ENCODE data around the gene TBC1D1.
"Not testable (repeated sequence)": the region's sequence is repeated elsewhere in the genome, so short reads cannot be mapped to it uniquely, and the experiment has no call there.

Gene TBC1D1

DNA sequence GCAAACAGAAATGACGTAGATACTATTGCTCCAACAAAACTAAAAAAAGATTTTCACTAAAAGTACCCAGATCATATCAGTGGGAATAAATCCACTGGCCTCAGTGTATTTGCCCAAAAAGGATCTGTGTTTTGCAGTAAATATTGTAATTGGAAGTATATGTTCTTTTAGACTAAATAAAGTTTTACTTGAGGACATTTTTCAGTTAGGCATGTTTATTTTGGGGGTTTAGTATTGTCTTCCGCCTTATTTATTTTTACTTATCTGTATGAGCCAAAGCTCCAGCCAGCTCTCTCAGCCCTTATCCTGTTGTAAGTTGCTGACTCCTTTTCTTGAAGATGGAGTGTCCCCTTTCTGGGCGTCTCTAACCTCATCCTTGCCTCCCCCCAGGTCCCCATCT is 119.1 kb downstream of the TBC1D1 start:
- DNase-seq (ENCODE audit: low read depth in 2 of 2, low spot score in 1 of 2), result no peak

DNA sequence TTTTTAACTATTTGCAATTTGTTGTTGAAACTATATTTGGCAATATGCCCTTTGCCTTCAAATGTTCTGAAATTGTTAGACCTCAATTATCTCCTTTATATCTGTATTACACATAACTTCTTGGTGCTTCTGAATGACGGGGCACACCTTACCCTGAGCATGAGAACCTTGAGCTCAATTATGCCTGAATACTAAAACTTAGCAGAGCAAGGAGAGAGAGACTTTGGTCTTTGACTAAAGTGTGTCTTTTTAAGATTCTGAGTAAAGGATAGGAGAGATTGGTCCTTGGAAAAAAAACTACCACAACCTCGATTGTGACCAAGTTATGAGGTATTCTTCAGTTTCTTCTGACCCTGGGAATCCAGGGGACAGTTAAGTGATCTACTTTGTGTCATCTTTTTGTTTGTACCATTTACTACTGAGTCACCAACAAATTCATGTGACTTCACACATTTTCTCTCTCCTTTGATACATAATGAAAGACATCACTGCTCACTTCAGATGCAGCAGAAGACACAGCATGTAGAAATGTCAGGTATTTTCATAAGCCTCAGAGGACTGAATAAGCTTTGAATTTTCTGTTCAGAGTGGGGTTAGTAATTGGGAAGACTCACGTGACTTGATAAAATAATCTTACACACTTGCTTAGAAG is 120.8 kb downstream of the TBC1D1 start:
- DNase-seq (ENCODE audit: low read depth in 2 of 2, low spot score in 1 of 2), result no peak

DNA sequence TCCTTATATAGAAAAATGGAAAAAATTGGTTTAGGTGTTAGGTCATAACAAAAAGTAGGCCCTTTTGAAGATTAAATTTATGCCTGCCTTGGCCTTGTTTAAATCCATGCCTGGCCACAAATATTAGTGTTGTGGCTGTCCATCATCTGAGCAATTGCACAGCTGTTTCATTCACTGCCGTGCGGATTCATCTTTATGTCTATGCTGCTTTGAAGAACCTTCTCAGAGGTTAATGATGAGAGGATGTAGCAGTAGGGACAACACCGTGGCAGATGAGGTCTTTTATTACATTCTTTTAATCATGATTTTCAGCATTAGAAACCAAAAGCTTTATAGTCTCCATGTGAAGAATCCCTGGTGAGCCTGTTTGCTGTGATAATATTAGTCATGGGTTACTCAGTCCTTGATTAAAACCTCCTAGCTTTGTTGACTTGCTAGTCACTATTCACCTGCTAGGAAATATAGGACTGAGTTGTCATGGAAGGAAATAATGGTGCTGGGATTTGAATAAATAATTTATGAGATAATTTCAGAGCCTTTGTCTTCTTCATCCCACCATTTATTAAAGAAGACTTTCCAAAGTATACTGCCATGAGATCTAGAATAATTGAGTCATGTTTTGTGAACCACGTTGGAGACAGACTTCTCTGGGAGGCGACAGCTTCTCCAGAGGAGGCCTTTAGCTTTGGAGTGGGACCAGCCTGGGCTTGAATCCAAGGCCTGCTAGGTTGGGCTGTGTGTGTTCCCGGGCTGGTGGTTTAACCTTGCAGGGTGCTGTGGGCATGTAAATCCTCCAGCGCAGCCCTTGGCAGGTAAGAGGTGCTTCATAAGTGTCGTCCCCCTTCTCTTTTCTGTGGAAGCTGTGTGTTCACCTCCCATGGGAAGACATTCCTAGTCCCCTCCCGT is 122.8 kb downstream of the TBC1D1 start:
- no peak for DNase-seq (ENCODE audit: low read depth in 2 of 2, low spot score in 1 of 2)

DNA sequence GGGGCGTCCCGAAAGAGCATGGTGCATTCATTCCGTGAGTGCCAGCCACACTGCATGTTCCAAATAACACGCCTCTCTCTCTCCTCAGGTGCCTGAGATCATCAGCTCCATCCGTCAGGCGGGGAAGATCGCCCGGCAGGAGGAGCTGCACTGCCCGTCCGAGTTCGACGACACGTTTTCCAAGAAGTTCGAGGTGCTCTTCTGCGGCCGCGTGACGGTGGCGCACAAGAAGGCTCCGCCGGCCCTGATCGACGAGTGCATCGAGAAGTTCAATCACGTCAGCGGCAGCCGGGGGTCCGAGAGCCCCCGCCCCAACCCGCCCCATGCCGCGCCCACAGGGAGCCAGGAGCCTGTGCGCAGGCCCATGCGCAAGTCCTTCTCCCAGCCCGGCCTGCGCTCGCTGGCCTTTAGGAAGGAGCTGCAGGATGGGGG is 123.6 kb downstream of the TBC1D1 start:
- no peak for DNase-seq (ENCODE audit: low read depth in 2 of 2, low spot score in 1 of 2)

DNA sequence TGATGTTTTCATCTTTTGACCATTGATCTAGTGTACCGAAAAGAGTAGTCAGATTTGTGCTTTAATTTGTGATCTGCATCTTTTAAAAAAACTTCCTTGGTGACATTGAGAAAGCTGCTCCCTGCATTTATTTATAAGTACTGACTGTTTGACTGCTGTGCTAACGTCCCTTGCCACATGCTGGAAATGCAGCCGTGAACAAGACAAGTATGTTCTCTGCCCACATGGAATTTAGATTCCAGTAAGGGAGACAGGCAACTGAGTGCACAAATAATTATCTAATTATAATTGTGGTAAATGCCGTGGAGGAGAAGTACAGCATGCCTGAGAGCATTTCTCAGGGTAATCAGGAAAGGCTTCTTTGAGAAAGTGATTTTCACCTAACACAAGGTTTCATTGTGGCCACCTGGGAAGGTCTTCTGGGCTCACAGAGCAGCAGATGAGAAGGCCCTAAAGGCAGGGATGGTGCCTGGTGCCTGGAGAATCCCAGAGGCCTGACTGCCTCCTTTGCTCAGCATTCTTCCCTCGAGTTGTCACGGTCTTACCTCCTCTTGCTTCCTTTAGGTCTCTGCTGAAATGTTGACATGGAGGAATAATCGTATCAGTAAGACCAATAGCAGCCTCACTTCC is 125.1 kb downstream of the TBC1D1 start:
- no peak for DNase-seq (ENCODE audit: low read depth in 2 of 2, low spot score in 1 of 2)

DNA sequence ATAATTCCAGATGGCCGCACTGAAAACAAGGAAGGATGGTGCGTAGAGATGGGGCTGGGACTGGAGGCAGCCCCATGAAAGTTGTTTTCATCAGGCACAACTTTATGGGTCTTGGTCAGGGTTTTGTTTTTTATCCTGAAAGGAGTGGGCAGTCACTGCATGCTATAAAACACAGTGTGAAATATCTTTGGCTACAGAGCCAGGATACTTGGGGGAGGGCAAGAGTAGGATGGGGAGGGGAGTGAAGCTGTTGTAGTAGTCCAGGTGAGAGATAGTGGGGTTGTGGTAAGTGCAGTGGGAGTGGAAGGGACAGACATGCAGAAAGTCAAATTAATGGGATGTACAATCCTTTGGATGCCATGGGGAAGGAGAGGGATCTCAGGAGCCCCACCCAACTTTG is 125.8 kb downstream of the TBC1D1 start:
- no peak for DNase-seq (ENCODE audit: low read depth in 2 of 2, low spot score in 1 of 2)

DNA sequence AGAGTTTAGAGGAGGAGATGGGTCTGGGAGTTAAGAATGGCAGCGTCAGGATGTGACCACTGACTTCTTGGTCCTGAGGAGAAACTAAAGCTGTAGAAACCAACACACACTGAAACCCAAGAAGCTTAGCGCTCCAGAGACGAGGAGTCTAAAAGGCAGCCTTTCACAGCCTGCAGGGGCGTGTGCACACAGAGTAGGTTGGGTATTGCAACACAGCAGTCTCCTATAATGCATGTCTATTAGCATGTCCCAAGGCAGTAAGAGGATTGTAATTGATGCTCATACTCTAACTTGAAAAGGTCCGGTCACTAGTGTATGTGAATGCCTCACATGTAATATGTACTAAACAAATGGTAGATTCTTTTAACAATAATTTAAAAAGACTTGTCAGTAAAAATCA is 126.7 kb downstream of the TBC1D1 start:
- DNase-seq (ENCODE audit: low read depth in 2 of 2, low spot score in 1 of 2), result no peak

DNA sequence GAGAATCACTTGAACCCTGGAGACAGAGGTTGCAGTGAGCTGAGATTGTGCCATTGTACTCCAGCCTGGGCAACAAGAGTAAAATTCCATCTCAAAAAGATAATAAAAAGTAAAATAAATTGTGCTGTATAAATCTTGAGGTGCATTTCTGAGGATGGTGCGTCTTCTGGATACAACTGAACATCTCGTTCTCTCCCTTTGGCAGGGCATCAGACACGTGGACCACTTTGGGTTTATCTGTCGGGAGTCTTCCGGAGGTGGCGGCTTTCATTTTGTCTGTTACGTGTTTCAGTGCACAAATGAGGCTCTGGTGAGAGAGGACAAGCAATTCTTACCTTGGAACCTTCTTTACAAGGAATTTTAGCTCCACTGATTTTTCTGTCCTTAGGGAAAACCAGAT is 129.5 kb downstream of the TBC1D1 start:
- DNase-seq (ENCODE audit: low read depth in 2 of 2, low spot score in 1 of 2), result no peak

DNA sequence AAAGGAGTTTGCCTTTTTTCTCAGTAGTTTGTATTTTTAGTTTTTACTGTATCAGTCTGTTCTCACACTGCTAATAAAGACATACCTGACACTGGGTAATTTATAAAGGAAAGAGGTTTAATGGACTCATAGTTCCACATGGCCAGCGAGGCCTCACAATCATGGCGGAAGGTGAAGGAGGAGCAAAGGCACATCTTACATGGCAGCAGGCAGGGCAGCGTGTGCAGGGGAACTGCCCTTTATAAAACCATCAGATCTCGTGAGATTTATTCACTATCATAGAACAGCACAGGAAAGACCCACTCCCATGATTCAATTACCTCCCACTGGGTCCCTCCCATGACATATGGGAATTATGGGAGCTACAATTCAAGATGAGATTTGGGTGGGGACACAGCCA is 130.1 kb downstream of the TBC1D1 start:
- not testable (repeated sequence) for DNase-seq (ENCODE audit: low read depth in 2 of 2, low spot score in 1 of 2)

DNA sequence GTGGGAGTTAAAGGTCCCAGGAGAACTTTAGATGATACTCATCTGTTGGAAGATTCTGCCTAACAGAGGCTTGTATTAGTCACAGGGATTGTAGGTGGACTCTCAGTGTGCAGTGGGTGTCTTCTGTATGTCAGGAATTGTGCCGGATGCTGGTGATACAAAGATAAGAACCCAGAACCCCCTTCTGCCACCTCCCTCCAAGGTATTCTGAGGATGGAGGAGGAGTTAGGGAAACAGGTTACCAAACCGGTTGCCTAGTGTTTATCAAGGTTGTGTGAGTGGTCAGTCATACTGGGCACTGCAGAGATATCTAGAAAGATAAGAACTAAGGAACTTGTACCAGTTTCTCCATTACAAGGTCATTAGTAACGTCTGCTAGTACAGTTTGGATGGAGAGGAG is 130.9 kb downstream of the TBC1D1 start:
- no peak for DNase-seq (ENCODE audit: low read depth in 2 of 2, low spot score in 1 of 2)

DNA sequence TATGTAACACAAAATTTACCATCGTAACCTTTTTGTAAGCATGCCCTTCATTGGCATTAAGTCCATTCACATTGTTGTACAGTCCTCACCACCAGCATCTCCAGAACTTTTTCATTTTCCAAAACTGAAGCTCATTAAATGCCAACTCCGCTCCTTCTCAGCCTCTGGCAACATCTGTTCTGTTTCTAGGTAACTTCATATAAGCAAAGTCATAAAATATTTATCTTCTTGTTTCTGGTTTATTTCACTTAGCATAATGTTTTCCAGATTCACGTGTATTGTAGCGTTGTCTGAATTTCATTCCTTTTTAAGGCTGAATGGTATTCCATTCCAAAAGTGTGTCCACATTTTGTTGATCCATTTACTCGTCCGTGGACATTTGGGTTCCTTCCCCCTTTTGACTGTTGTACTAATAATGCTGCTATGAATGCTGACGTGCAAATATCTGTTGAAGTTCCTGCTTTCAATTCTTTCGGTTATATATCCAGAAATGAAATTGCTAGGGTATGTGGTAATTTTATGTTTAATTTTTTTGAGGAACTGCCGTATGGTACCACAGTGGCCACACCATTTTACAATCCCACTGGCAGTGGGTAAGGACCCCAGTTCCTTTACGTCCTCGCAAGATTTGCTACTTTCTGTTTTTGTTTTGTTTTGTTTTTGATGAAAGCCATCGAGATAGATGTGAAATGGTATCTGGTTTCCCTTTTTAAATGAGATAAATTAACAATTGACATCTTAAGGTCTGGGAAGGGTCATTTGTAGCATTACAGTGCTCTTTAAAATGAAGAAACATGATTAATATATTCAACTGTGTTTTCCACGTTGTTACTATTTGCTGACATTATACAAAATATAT is 132.7 kb downstream of the TBC1D1 start:
- no peak for DNase-seq (ENCODE audit: low read depth in 2 of 2, low spot score in 1 of 2)

DNA sequence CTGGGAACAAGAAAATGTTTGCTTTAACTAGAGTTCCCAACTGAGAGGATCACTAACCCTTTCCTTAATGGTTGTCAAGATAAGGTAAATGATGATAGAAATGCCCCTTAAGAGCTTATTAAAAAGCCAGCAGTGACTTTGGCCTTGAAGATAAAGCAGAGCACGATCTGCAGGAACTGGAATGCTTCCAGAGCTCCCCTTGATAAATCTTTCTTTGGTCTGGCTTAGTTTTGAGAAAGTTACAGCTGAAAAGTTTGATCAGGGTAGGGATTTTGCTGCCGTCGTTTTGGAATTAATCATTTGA is 133.3 kb downstream of the TBC1D1 start:
- no peak for DNase-seq (ENCODE audit: low read depth in 2 of 2, low spot score in 1 of 2)

DNA sequence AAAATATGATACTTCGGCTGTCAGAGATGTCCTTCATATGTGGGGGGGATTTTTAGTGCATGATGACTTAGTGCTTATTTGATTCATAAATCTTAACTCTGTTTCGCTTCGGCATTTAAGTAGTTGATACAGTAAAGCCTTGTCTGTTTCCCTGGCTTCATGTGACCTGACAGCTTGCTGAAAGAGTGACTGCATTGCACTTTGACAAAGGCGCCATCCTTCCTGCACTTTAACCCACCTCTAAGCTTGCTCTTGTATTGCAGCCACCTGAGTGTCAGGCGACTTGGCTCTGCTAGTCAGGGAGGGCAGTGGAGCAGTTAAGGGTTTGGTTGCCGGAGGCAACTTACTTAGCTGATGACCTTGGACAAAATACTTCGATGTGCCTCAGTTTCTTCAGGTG is 134.8 kb downstream of the TBC1D1 start:
- DNase-seq (ENCODE audit: low read depth in 2 of 2, low spot score in 1 of 2), result no peak

DNA sequence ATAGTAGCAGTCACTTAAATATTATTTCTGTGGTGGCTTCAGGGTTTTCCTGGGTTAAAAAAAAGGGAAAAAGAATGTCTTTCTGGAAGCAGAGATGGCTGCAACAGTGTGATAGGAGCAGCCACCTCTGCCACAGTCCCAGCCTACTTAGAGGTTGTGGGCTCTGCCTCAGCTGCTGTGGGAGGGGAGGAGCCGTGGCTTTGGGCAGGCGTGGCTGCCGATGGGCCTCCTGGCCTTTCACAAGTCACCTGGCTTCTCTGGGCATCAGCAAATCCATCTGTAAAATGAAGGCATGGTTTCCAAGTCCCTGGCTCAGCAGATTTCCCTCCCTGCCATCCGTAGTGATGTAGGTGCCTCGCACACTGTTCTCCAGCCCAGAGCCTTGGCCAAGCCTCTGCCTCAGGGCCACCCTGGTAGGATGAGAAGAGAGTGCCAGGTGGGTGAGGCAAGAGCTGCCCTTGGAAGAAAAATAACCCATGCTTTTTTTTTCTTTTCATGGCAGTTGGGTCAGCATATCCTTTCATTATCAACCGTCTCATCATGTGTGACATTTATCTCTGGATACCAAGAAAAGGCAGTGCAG is 135.4 kb downstream of the TBC1D1 start:
- DNase-seq (ENCODE audit: low read depth in 2 of 2, low spot score in 1 of 2), result no peak

DNA sequence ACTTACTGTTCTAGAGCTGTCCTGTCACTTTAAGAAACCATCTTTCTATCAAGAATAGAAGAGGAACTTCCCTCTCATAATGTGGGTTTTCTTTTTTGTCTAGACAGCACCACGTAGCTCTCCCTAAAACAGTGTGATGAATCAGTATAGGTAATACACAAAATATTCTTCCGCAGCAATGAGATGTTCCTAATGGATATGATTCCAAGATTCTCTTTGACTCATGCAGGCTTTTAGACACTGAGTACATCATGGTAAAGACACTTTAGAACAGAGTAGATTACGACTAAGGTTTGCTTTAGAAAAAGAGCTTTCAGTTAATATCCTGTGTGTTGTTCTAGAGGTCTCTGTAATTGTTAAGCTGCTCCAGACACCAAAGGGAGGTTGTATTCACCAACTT is 139.1 kb downstream of the TBC1D1 start:
- no peak for DNase-seq (ENCODE audit: low read depth in 2 of 2, low spot score in 1 of 2)

DNA sequence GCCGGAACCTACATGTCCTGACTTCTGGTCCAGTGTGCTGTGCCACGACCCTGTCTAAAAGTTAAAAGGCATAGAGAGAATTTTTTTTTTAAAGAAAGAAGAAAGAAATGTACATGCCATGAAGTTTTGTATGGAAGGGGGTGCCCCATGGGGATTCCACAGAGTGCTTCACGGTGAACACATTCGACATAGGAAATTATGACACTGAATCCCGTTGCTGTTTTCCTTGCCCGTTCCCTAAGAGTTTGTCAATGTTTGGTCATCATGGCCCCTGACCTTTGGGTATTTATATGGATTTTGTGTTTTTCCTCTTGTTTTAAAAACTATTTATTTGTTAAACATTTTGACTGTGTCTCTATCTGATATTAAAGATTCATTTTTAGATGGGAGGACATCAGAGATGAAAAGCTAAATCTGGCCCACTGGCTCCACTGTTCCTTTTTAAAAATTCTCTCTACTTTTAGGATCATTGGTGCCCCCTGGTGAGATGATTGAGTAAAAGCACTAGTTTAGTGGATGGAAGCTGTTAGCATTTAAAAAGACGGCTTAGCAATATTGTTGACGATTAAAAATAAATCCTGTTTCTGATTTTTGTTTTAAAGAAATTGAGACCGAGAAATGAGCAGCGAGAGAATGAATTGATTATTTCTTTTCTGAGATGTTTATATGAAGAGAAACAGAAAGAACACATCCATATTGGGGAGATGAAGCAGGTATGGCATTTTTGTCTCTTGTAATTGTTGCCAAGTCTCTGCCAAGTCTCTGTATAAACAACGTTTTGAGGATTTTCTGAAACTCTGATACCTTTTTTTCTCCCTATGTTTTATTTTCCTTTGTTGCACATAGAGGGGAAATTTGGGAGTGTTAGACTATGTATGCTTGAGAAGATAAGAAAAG is 144.3 kb downstream of the TBC1D1 start:
- DNase-seq (ENCODE audit: low read depth in 2 of 2, low spot score in 1 of 2), result no peak

DNA sequence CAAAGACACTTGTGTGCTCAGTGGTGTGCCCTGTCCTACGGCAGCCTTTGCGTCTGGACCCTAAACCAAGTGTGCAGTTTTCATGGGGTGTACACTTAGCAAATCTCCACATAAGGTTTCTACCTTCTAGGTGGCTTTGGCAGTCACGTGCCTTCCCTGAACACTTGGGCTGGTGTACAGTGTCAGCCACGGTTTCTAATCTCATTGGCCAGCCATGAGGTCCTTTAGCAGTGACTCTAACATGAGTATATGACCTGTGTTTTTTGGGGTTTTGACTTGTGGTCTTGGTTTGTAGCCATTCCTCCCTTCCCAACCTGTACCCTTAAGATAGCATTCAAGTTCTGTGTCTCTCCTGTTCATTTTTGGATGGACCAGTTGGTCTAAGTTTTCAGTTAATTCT is 145.7 kb downstream of the TBC1D1 start:
- DNase-seq (ENCODE audit: low read depth in 2 of 2, low spot score in 1 of 2), result no peak

DNA sequence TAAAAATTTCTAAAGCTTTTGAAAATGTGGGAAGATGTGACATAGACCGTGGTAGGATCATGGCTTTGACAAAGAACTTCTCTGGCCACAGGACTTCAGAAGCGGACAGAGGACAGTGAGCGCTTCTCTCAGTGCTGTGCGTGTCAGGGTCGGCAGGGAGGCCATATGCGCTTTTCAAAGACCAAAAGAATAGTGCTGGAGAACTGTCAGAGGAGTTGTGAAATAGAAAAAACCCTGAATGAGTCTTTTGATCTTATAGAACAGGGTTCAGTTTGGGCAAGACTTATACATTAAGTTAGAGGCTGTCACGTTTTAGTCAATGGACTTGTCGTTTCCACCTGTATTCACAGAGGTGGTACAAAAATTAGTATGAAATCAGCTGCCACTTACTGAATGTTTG is 146.7 kb downstream of the TBC1D1 start:
- DNase-seq (ENCODE audit: low read depth in 2 of 2, low spot score in 1 of 2), result no peak

DNA sequence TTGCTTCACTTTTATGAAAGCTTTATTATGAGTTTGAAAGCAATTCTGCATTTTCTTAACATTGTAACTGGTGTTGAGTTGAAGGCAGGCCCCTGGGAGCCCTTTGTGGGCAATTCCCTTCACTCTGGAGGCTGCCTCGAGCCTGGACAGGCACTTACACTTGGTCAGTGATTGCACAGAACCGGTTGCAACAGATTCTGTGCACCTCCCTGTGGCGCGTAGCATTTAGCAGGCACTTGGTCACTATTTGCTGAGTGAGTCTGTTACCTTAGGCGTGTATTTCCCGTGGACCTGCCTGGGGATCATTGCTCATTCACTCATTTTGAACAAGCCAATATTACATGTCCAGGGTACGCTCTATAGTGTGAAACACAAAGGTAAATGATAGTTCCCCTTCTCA is 149.7 kb downstream of the TBC1D1 start:
- no peak for DNase-seq (ENCODE audit: low read depth in 2 of 2, low spot score in 1 of 2)

DNA sequence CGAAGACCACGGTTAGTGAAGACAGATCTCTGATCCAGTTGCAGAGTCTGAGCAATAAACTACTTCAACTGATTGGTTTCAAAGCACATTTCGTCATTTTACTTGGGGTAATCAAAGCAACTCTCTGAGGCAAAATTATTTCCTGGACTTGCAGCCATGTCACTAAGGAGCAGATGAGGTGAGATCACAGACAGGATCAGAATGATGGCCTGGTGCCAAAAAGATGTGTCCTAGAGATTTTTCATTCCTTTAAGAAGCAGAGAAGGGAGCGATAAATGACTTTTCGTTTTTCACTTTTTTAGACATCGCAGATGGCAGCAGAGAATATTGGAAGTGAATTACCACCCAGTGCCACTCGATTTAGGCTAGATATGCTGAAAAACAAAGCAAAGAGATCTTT is 153.2 kb downstream of the TBC1D1 start:
- no peak for DNase-seq (ENCODE audit: low read depth in 2 of 2, low spot score in 1 of 2)

Measured in stimulated activated CD8-positive, alpha-beta memory T cell treated with anti-CD3 and anti-CD28 coated beads, Interleukin-4, amount 100 ng/mL, for 4 hours (primary cell).